Measurements from ENCODE around the gene ZDHHC8. TPM values are rescaled to one million over a fixed set of nuclear protein-coding genes. Genes with fewer than 3 reads are reported as not detected.

The ZDHHC8 gene
- total and polyA plus RNA-seq, 2 experiments from 2014 or later, result 9.6 to 72.7 TPM

DNA sequence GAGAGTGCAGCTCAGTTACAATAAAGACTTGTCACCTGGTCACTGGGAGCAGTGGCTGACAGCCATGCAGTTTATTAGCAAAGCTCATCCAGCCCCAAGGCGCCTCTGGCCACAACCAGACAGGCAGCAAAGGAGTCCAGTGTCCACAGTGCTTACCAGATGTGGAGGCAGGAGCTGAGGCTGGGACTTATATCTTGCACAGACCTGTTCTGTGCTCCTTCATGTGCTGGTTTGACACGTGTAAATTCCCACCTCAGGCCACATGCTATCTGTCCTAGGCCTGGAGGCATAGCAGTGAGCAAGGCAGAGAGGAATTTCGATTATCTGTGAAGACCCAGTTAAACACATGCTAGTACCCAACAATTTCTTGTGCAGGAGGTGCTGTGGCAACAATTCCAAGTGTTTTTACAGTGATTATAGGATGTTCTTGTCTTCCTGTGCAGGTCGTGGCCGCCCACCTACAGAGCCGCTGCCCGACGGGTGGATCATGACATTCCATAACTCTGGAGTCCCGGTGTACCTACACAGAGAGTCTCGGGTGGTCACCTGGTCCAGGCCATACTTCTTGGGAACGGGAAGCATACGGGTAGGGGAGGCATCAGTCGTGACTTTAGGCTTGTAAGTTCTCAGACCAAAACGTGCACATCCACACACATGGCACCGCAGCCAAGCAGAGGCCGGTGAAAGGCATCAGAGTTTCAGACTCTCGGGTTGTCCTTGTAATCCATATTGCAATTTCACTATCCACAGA, 42.2 kb upstream of the ZDHHC8 start:
- DNase-seq (ENCODE audit: low spot score), result no peak
- H3K27me3 ChIP-seq, result no peaks in the 10 kb centered on the region
- H3K4me3 ChIP-seq, result no peak overlapping the region
- peaks cover 20% of the 10 kb centered on the region for H4K20me1 ChIP-seq (ENCODE audit: insufficient read depth, poor library complexity, severe bottlenecking)
- H2AFZ ChIP-seq, result no peak overlapping the region
- peaks cover 8% of the 10 kb centered on the region for H3K4me1 ChIP-seq (ENCODE audit: insufficient read depth)
- WGBS (ENCODE audit: low lambda C conversion rate, missing lambda C conversion rate), result 94% methylated on average over 17 of the region's 17 CpGs
- no peaks in the 10 kb centered on the region for H3K9me3 ChIP-seq (ENCODE audit: low read depth)
- peaks cover 37% of the 10 kb centered on the region for H3K79me2 ChIP-seq
- TF ChIP-seq EZH2phosphoT487 (IDR thresholded peaks at IDR 0.05; ENCODE audit: low read depth, severe bottlenecking, unreplicated experiment) (no peak), EZH2 (IDR thresholded peaks at IDR 0.05; ENCODE audit: borderline replicate concordance) (no peak)
- TF ChIP-seq, protein P1, sequence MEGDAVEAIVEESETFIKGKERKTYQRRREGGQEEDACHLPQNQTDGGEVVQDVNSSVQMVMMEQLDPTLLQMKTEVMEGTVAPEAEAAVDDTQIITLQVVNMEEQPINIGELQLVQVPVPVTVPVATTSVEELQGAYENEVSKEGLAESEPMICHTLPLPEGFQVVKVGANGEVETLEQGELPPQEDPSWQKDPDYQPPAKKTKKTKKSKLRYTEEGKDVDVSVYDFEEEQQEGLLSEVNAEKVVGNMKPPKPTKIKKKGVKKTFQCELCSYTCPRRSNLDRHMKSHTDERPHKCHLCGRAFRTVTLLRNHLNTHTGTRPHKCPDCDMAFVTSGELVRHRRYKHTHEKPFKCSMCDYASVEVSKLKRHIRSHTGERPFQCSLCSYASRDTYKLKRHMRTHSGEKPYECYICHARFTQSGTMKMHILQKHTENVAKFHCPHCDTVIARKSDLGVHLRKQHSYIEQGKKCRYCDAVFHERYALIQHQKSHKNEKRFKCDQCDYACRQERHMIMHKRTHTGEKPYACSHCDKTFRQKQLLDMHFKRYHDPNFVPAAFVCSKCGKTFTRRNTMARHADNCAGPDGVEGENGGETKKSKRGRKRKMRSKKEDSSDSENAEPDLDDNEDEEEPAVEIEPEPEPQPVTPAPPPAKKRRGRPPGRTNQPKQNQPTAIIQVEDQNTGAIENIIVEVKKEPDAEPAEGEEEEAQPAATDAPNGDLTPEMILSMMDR (IDR thresholded peaks at IDR 0.05; ENCODE audit: poor library complexity), result no peak
- H3K27ac ChIP-seq, result no peak overlapping the region
- no peaks in the 10 kb centered on the region for H3K36me3 ChIP-seq (replicated peaks; ENCODE audit: insufficient read depth, low read depth)
- no peaks in the 10 kb centered on the region for H3K9me2 ChIP-seq (replicated peaks; ENCODE audit: insufficient read depth)
- no peak overlapping the region for H3K4me2 ChIP-seq

DNA sequence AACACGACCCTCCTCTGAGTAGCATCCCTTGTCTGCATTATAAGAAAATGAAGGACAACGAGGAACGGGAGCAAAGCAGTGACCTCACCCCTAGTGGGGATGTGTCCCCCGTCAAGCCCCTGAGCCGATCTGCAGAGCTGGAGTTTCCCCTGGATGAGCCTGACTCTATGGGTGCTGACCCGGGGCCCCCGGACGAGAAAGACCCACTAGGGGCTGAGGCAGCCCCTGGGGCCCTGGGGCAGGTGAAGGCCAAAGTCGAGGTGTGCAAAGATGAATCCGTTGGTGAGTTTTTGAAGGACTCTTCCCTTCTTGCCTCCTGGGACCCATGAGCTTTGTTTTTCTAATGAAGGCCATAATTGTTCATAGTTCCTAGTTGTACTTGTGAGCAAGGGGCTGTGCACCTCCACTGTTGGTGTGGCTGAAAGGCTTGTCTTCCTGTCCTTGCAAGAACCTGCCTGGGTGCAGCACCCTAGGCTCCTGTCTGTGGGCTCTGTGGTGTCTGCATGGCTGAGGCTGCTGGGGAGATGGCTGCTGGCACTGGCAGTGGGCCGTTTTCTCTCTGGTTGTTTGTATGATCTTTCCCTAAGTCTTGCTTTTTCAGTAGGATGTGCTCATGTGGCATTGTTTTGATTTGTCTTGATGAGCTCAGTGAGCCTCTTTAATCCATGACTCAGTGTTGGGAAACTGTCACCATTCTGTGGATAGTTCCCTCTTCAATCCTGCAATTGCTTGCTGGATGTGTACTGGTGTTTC, 41.5 kb upstream of the ZDHHC8 start:
- H4K20me1 ChIP-seq (ENCODE audit: insufficient read depth, poor library complexity, severe bottlenecking), result peaks cover 12% of the 10 kb centered on the region
- TF ChIP-seq EZH2phosphoT487 (IDR thresholded peaks at IDR 0.05; ENCODE audit: low read depth, severe bottlenecking, unreplicated experiment), result no peak
- TF ChIP-seq, protein P1 (IDR thresholded peaks at IDR 0.05; ENCODE audit: poor library complexity), result no peak
- TF ChIP-seq EZH2 (IDR thresholded peaks at IDR 0.05; ENCODE audit: borderline replicate concordance), result no peak
- no peak for DNase-seq (ENCODE audit: low spot score)
- no peaks in the 10 kb centered on the region for H3K9me3 ChIP-seq (ENCODE audit: low read depth)
- H3K4me3 ChIP-seq, result no peak overlapping the region
- H2AFZ ChIP-seq, result no peak overlapping the region
- peaks cover under 1% of the 10 kb centered on the region for H3K4me1 ChIP-seq (ENCODE audit: insufficient read depth)
- no peak overlapping the region for H3K4me2 ChIP-seq
- no peak overlapping the region for H3K27ac ChIP-seq
- peaks cover 30% of the 10 kb centered on the region for H3K79me2 ChIP-seq
- H3K9me2 ChIP-seq (replicated peaks; ENCODE audit: insufficient read depth), result no peaks in the 10 kb centered on the region
- no peaks in the 10 kb centered on the region for H3K36me3 ChIP-seq (replicated peaks; ENCODE audit: insufficient read depth, low read depth)
- no peaks in the 10 kb centered on the region for H3K27me3 ChIP-seq
- 96% methylated on average over 11 of the region's 11 CpGs for WGBS (ENCODE audit: low lambda C conversion rate, missing lambda C conversion rate)

DNA sequence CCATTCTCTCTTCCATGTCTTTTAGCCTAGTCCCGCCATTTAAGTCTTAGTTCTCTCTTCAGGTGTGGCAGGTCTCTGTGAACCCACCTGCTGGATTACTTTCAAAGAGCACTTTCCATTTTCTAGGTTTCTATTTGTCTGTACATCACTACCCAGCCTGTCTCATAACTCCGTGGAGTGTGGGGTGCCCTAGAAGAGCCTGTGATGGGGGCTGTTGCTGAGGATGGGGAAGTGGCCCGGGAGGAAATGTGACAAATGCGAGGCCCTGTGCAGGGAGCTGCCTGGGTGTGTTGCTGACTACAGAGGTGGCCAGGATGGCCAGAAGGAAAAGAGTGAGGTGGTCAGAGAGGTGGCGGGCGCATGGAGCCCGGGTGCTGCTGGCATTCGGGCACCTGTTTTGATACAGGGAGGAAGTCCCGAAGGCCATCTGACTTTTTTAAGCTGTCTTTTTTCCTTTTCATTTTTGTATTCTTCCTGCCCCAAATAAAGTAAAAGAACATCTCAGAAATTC, 40.8 kb upstream of the ZDHHC8 start:
- Histone ChIP-seq H3K9me2 (replicated peaks; ENCODE audit: insufficient read depth) (no peaks in the 10 kb centered on the region), H4K20me1 (ENCODE audit: insufficient read depth, poor library complexity, severe bottlenecking) (peaks cover 6% of the 10 kb centered on the region), H3K4me1 (ENCODE audit: insufficient read depth) (no peaks in the 10 kb centered on the region), H3K79me2 (peaks cover 23% of the 10 kb centered on the region), H3K4me3 (no peak overlapping the region), H3K36me3 (replicated peaks; ENCODE audit: insufficient read depth, low read depth) (no peaks in the 10 kb centered on the region), H2AFZ (no peak overlapping the region), H3K4me2 (no peak overlapping the region), H3K27ac (no peak overlapping the region), H3K9me3 (ENCODE audit: low read depth) (no peaks in the 10 kb centered on the region), H3K27me3 (no peaks in the 10 kb centered on the region)
- 98% methylated on average over 9 of the region's 9 CpGs for WGBS (ENCODE audit: low lambda C conversion rate, missing lambda C conversion rate)
- no peak for DNase-seq (ENCODE audit: low spot score)
- TF ChIP-seq EZH2 (IDR thresholded peaks at IDR 0.05; ENCODE audit: borderline replicate concordance) (no peak), EZH2phosphoT487 (IDR thresholded peaks at IDR 0.05; ENCODE audit: low read depth, severe bottlenecking, unreplicated experiment) (no peak)
- TF ChIP-seq, protein P1 (IDR thresholded peaks at IDR 0.05; ENCODE audit: poor library complexity), result no peak

Data from hepatocyte (in vitro differentiated cells).